A549 (cell line): ENCODE measurements around the gene COL5A1. TPM values are rescaled to one million over a fixed set of nuclear protein-coding genes. Genes with fewer than 3 reads are reported as not detected.

Experiments used
- ATAC-seq, 2 experiments: fragments of 200-7000 bp in 1 of 2; fragments of >200 bp in 1 of 2; cut with Nextera tagmentation in 1 of 2; cut with Tn5 transposase in 1 of 2; 3 replicates each; pipeline versions ENCODE4 v1.8.0 to v1.9.1; 2018 to 2020; ENCODE audit warnings: mild to moderate bottlenecking in 1 of 2, moderate library complexity in 1 of 2
- CTCF ChIA-PET: fragments of 300-600 bp; sonication (Branson Sonifier 250); formaldehyde crosslinking; extraction: SDS; loops from one replicate; lab custom pipeline; 2021; ENCODE audit warnings: antibody characterized with exemption, inconsistent platforms; lab: Yijun Ruan, JAX
- POLR2A ChIA-PET: fragments of 350-600 bp; formaldehyde crosslinking; extraction: SDS; loops from one replicate; lab custom pipeline; 2021; ENCODE audit warnings: antibody characterized with exemption, inconsistent platforms; lab: Yijun Ruan, JAX
- DNase-seq, 2 experiments: peaks; one replicate each; pipeline versions ENCODE4 v3.0.0 to v3.0.0-alpha.2; 2011 to 2016; ENCODE audit warnings: low read depth in 1 of 2, low spot score in 1 of 2
- FAIRE-seq: peaks from 2 replicates; lab custom pipeline; 2011; peaks lifted over from hg19 to GRCh38; lab: Jason Lieb, UNC
- H3K27ac ChIP-seq, 2 experiments: fragments of >200 bp; sonication (Bioruptor Twin); formaldehyde crosslinking; 3 replicates each; pipeline ENCODE4 v1.5.1; 2016 to 2017
- H3K4me1 ChIP-seq: fragments of >200 bp; sonication (Bioruptor Twin); formaldehyde crosslinking; 3 replicates; pipeline ENCODE4 v1.6.1; 2016
- H3K4me2 ChIP-seq: fragments of >200 bp; sonication (Bioruptor Twin); formaldehyde crosslinking; 3 replicates; pipeline ENCODE4 v1.6.1; 2016
- H3K4me3 ChIP-seq: fragments of >200 bp; sonication (Bioruptor Twin); formaldehyde crosslinking; 3 replicates; pipeline ENCODE4 v1.5.1; 2016
- H3K9me3 ChIP-seq: fragments of >200 bp; sonication (Bioruptor Twin); formaldehyde crosslinking; 3 replicates; pipeline ENCODE4 v1.6.1; 2016
- ATOH8 ChIP-seq: fragments of 250-450 bp; sonication (Bioruptor Pico); IDR thresholded peaks from 2 replicates; pipeline ENCODE4 v1.5.0; 2020; ENCODE audit warnings: low read depth, mild to moderate bottlenecking, moderate library complexity
- ESRRA ChIP-seq: fragments of 150-350 bp; IDR thresholded peaks from 2 replicates; pipeline ENCODE4 v1.6.1; 2014; ENCODE audit warnings: mild to moderate bottlenecking, low read length, borderline replicate concordance
- FOSB ChIP-seq: fragments of 250-450 bp; sonication (Bioruptor Pico); IDR thresholded peaks from 2 replicates; pipeline ENCODE4 v1.5.0; 2020; ENCODE audit warnings: mild to moderate bottlenecking, moderate library complexity
- FOSL2 ChIP-seq, 2 experiments: fragments of 450-650 bp in 1 of 2; fragments of >200 bp in 1 of 2; sonication (Bioruptor Twin) in 1 of 2; formaldehyde crosslinking; IDR thresholded peaks; 2 replicates each; pipeline versions ENCODE4 v1.5.0 to v1.6.1; 2016 to 2020; ENCODE audit warnings: mild to moderate bottlenecking in 1 of 2, moderate library complexity in 1 of 2
- HES2 ChIP-seq: fragments of >200 bp; sonication (Bioruptor Twin); formaldehyde crosslinking; IDR thresholded peaks from 2 replicates; pipeline ENCODE4 v1.6.1; 2016
- HMGXB4 ChIP-seq: fragments of 250-450 bp; sonication (Bioruptor Pico); IDR thresholded peaks from 2 replicates; pipeline ENCODE4 v1.5.0; 2021; ENCODE audit warnings: mild to moderate bottlenecking, moderate library complexity, borderline replicate concordance
- HOXA7 ChIP-seq: fragments of 250-450 bp; sonication (Bioruptor Pico); IDR thresholded peaks from 2 replicates; pipeline ENCODE4 v1.5.0; 2020; ENCODE audit warnings: mild to moderate bottlenecking, moderate library complexity
- MAX ChIP-seq: IDR thresholded peaks from 2 replicates; pipeline ENCODE4 v1.6.1; 2012
- MAZ ChIP-seq: fragments of 150-350 bp; IDR thresholded peaks from 2 replicates; pipeline ENCODE4 v1.6.1; 2014; ENCODE audit warnings: antibody characterized with exemption, low read depth, low read length, borderline replicate concordance
- NR3C1 ChIP-seq: fragments of >200 bp; sonication (Bioruptor Twin); formaldehyde crosslinking; IDR thresholded peaks from 3 replicates; pipeline ENCODE4 v1.6.1; 2017
- RAD21 ChIP-seq, 2 experiments: fragments of >200 bp in 1 of 2; sonication (Bioruptor Twin) in 1 of 2; formaldehyde crosslinking in 1 of 2; IDR thresholded peaks in 1 of 2; conservative IDR thresholded peaks in 1 of 2; 2 replicates in 1 of 2; 3 replicates in 1 of 2; pipeline ENCODE4 v1.6.1; 2012 to 2018; ENCODE audit warnings: inconsistent platforms in 1 of 2
- RARB ChIP-seq: fragments of 250-450 bp; sonication (Bioruptor Pico); IDR thresholded peaks from 2 replicates; pipeline ENCODE4 v1.8.0; 2021; ENCODE audit warnings: mild to moderate bottlenecking, moderate library complexity
- RNF2 ChIP-seq: fragments of 200-600 bp; sonication (generic); IDR thresholded peaks from 2 replicates; pipeline ENCODE4 v1.6.1; 2016; ENCODE audit warnings: low read depth, mild to moderate bottlenecking, antibody characterized with exemption, moderate library complexity, borderline replicate concordance
- SREBF2 ChIP-seq: fragments of 450-650 bp; IDR thresholded peaks from 2 replicates; pipeline ENCODE4 v1.6.1; 2014; ENCODE audit warnings: mild to moderate bottlenecking, moderate library complexity
- TFCP2L1 ChIP-seq: fragments of 250-450 bp; sonication (Bioruptor Pico); IDR thresholded peaks from 2 replicates; pipeline ENCODE4 v1.5.0; 2021; ENCODE audit warnings: mild to moderate bottlenecking
- TP53 ChIP-seq: fragments of 250-450 bp; sonication (Bioruptor Pico); IDR thresholded peaks from 2 replicates; pipeline ENCODE4 v1.5.0; 2021; ENCODE audit warnings: mild to moderate bottlenecking, moderate library complexity
- ZSCAN20 ChIP-seq: fragments of 250-450 bp; sonication (Bioruptor Pico); IDR thresholded peaks from 2 replicates; pipeline ENCODE4 v1.8.0; 2022; ENCODE audit warnings: mild to moderate bottlenecking, moderate library complexity
- WGBS: methylation state at CpG from one replicate; pipeline ENCODE4 v1.1.6; 2017; ENCODE audit errors: missing lambda C conversion rate; 5-methylcytosine and 5-hydroxymethylcytosine counted together
- polyA plus RNA-seq, 4 experiments: library from polyadenylated mRNA; depleted of rRNA in 3 of 4; stranded (reverse); fragments of >200 nt; fragmentation: RNase III in 1 of 4; extraction: RNeasy Plus Mini Kit Qiagen cat#74134 plus additional on column Dnase treatment in 1 of 4; gene quantifications; 2 replicates in 3 of 4; 3 replicates in 1 of 4; pipeline ENCODE4 v1.2.3, GENCODE V29; 2011 to 2017

The COL5A1 gene
- polyA plus RNA-seq, 2 of the 4 experiments (the other 2 are of a cell fraction), result 16.1 to 67.5 TPM

- DNase-seq (no peak), ATAC-seq (no peak), FAIRE-seq (no peak)
- H3K4me3 ChIP-seq, result no peak overlapping the region
- peaks cover 10% of the 10 kb centered on the region; the same call in 2 of the 3 replicates for H3K4me1 ChIP-seq
- TF ChIP-seq RARB (CRISPR knock-in tag), result no peak
- no peak for TF ChIP-seq RAD21 (conservative IDR thresholded peaks at IDR 0.05 in 1 of 2, IDR thresholded peaks at IDR 0.05 in 1 of 2)
- TF ChIP-seq TFCP2L1 (CRISPR knock-in tag), result no peak
- no peak for TF ChIP-seq FOSB
- TF ChIP-seq NR3C1, result no peak
- no peak for TF ChIP-seq ZSCAN20 (CRISPR knock-in tag)
- no peak overlapping the region for H3K27ac ChIP-seq
- H3K9me3 ChIP-seq, result no peaks in the 10 kb centered on the region
- 86% methylated on average over 8 of the region's 9 CpGs for WGBS
- ChIA-PET CTCF (interaction anchor here (0.7 to 6.7 kb wide), 4 partner anchors 9 to 516 kb away, joined by 3 to 70 read pairs (median 10); no protein-coding TSS in a partner anchor), POLR2A (no interaction called here)
- no peak overlapping the region for H3K4me2 ChIP-seq
These were observed 45.3 kb downstream of the COL5A1 start for GRCh38 chr9:134686896-134687295.

GRCh38 chr9:134687556-134687955 lies 46.0 kb downstream of the COL5A1 start:
- H3K4me1 ChIP-seq, result peaks cover 10% of the 10 kb centered on the region
- ATAC-seq, result no peak
- H3K9me3 ChIP-seq, result no peaks in the 10 kb centered on the region
- ChIA-PET CTCF (interaction anchor here (0.7 to 6.7 kb wide), 6 partner anchors 10 to 516 kb away, joined by 3 to 70 read pairs (median 3); no protein-coding TSS in a partner anchor), POLR2A (no interaction called here)
- FAIRE-seq, result no peak
- TF ChIP-seq SREBF2, result no peak
- H3K4me3 ChIP-seq, result no peak overlapping the region
- no peak overlapping the region for H3K27ac ChIP-seq
- no peak overlapping the region for H3K4me2 ChIP-seq
- no peak for DNase-seq
- 76% methylated on average over 8 of the region's 10 CpGs for WGBS

- Histone ChIP-seq H3K9me3 (no peaks in the 10 kb centered on the region), H3K4me1 (peaks cover 10% of the 10 kb centered on the region), H3K4me3 (no peak overlapping the region), H3K4me2 (no peak overlapping the region), H3K27ac (0 out of 6 replicates have a peak overlapping the region, but pooled peaks of 1 of the 2 experiments have one; percentile 24)
- TF ChIP-seq HES2 (no peak), FOSL2 (IDR thresholded peaks at IDR 0.05) (no peak), FOSL2 (CRISPR knock-in tag; IDR thresholded peaks at IDR 0.05) (no peak), TP53 (CRISPR knock-in tag) (no peak), RNF2 (no peak), HOXA7 (CRISPR knock-in tag) (no peak), HMGXB4 (no peak), ESRRA (no peak), ATOH8 (CRISPR knock-in tag) (no peak), MAZ (no peak), MAX (no peak)
- CTCF ChIA-PET, result interaction anchor here (0.6 to 6.7 kb wide), 14 partner anchors 9 to 244 kb away, joined by 3 to 70 read pairs (median 4); no protein-coding TSS in a partner anchor
- POLR2A ChIA-PET, result no interaction called here
- 86% methylated on average over 14 of the region's 15 CpGs for WGBS
- no peak for FAIRE-seq
- DNase-seq, result no peak
- no peak for ATAC-seq
These were observed 46.6 kb downstream of the COL5A1 start for GRCh38 chr9:134688231-134688630.
